Endodermal cell (in vitro differentiated cells): ENCODE measurements around the gene SCRT2. TPM values are rescaled to one million over a fixed set of nuclear protein-coding genes. Genes with fewer than 3 reads are reported as not detected.

Experiments
- DNase-seq: peaks from one replicate; pipeline ENCODE4 v3.0.0-alpha.2; 2017
- H3K27ac ChIP-seq: 2 replicates; pipeline ENCODE4 v1.5.1; 2013; ENCODE audit warnings: mild to moderate bottlenecking, low read depth, low read length, moderate library complexity
- H3K27me3 ChIP-seq: 2 replicates; pipeline ENCODE4 v1.6.1; 2013; ENCODE audit warnings: mild to moderate bottlenecking, low read length, moderate library complexity; ENCODE audit not compliant: insufficient read depth, control insufficient read depth, poor library complexity, severe bottlenecking
- H3K36me3 ChIP-seq: 2 replicates; pipeline ENCODE4 v1.7.0; 2013; ENCODE audit warnings: mild to moderate bottlenecking, low read length, moderate library complexity; ENCODE audit not compliant: control insufficient read depth, insufficient read depth
- H3K4me1 ChIP-seq: one replicate; pipeline ENCODE4 v1.7.0; 2013; ENCODE audit warnings: low read length; ENCODE audit not compliant: control insufficient read depth, insufficient read depth
- H3K4me3 ChIP-seq: 2 replicates; pipeline ENCODE4 v1.5.1; 2013; ENCODE audit warnings: mild to moderate bottlenecking, low read length, moderate library complexity
- H3K9ac ChIP-seq: 2 replicates; pipeline ENCODE4 v1.6.1; 2013; ENCODE audit warnings: mild to moderate bottlenecking, low read length, moderate library complexity; ENCODE audit not compliant: poor library complexity, severe bottlenecking; ENCODE audit errors: extremely low read depth
- H3K9me3 ChIP-seq: 2 replicates; pipeline ENCODE4 v1.6.1; 2013; ENCODE audit warnings: mild to moderate bottlenecking, low read length, moderate library complexity; ENCODE audit not compliant: control insufficient read depth
- H3K27ac Mint-ChIP-seq: 2 replicates; pipeline ENCODE4 v1.8.0; 2020; ENCODE audit warnings: mixed read lengths
- H3K27me3 Mint-ChIP-seq: 2 replicates; pipeline ENCODE4 v1.8.0; 2021; ENCODE audit warnings: mild to moderate bottlenecking, mixed read lengths; ENCODE audit not compliant: insufficient read depth
- H3K36me3 Mint-ChIP-seq: 2 replicates; pipeline ENCODE4 v1.8.0; 2020; ENCODE audit warnings: low read depth, mixed read lengths
- H3K4me1 Mint-ChIP-seq: 2 replicates; pipeline ENCODE4 v1.8.0; 2020; ENCODE audit warnings: mixed read lengths
- H3K4me3 Mint-ChIP-seq: 2 replicates; pipeline ENCODE4 v1.8.0; 2020; ENCODE audit warnings: mild to moderate bottlenecking, moderate library complexity, mixed read lengths
- H3K9me3 Mint-ChIP-seq: 2 replicates; pipeline ENCODE4 v1.8.0; 2020; ENCODE audit warnings: mild to moderate bottlenecking, mixed read lengths
- WGBS, 2 experiments: methylation state at CpG; one replicate each; pipeline versions ENCODE4 v1.1.5 to v1.1.7; 2013; ENCODE audit warnings: missing lambda C conversion rate in 2 of 2, mixed read lengths in 1 of 2; ENCODE audit not compliant: insufficient coverage in 1 of 2, insufficient read length in 1 of 2; 5-methylcytosine and 5-hydroxymethylcytosine counted together
- total RNA-seq, 2 donors: library from RNA; stranded (reverse); fragmentation: NEBNext Ultra II Directional in 1 of 2; extraction: Animal tissue kit (Norgen Biotek cat#: 25700) in 1 of 2; gene quantifications; 2 replicates in 1 of 2; 3 replicates in 1 of 2; pipeline ENCODE4 v1.2.1, GENCODE V29; 2021
- TF ChIP-seq, protein P1 (sequence below): fragments of 200-600 bp; sonication (generic); conservative IDR thresholded peaks from 2 replicates; pipeline ENCODE4 v1.5.0; 2021; ENCODE audit warnings: antibody characterized with exemption, mild to moderate bottlenecking

The SCRT2 gene
- total RNA-seq, 2 donors from 2014 or later: not detected

DNA sequence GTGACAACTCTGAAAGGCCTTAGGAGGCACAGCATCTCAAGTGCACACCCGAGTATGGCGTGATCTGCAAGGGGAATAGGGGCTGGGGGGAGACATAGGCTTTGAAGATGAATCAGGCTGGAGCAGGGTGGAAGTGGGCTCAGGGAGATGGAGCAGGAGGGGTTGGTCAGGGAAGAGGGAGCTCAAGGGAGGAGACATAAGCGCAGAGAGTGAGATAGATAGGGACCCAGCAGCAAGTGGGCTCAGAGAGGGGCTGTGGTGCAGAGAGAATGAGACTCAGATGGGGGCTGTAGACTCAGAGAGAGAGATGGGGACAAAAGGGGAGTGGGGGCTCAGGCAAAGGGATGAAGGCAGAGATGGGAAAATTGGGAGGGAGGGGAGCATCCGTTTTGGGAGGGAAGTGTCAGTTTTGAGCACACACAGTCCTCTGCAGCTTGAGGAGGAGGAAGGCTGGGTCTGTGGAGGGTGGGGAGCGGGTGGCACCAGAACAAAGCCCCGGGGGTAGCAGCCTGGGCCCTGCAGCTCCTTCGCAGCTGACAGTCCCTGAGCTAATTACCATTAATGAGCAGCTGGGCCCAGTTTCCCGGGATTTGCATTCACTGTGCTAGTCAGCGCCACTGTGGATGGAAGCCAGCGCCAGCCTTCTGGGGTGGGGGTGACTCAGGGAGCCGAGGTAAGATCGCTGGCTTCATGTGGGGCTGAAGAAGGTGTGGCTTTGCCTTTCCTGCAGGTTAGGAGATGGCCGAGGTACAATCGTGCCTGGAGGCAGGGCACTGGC is 41.3 kb downstream of the SCRT2 start:
- no peak overlapping the region for H3K27ac Mint-ChIP-seq
- no peaks in the 10 kb centered on the region for H3K9me3 Mint-ChIP-seq
- peak overlapping the region; percentile 78 for H3K27ac ChIP-seq
- no peak overlapping the region for H3K4me3 ChIP-seq
- H3K4me1 ChIP-seq: peaks cover 3% of the 10 kb centered on the region
- peaks cover 4% of the 10 kb centered on the region for H3K4me1 Mint-ChIP-seq
- H3K9me3 ChIP-seq: no peaks in the 10 kb centered on the region
- TF ChIP-seq, protein P1, sequence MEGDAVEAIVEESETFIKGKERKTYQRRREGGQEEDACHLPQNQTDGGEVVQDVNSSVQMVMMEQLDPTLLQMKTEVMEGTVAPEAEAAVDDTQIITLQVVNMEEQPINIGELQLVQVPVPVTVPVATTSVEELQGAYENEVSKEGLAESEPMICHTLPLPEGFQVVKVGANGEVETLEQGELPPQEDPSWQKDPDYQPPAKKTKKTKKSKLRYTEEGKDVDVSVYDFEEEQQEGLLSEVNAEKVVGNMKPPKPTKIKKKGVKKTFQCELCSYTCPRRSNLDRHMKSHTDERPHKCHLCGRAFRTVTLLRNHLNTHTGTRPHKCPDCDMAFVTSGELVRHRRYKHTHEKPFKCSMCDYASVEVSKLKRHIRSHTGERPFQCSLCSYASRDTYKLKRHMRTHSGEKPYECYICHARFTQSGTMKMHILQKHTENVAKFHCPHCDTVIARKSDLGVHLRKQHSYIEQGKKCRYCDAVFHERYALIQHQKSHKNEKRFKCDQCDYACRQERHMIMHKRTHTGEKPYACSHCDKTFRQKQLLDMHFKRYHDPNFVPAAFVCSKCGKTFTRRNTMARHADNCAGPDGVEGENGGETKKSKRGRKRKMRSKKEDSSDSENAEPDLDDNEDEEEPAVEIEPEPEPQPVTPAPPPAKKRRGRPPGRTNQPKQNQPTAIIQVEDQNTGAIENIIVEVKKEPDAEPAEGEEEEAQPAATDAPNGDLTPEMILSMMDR: no peak
- no peaks in the 10 kb centered on the region for H3K36me3 Mint-ChIP-seq
- no peak overlapping the region for H3K9ac ChIP-seq
- H3K36me3 ChIP-seq: no peaks in the 10 kb centered on the region
- no peak for DNase-seq
- H3K4me3 Mint-ChIP-seq: no peak overlapping the region
- peaks cover 5% of the 10 kb centered on the region for H3K27me3 Mint-ChIP-seq
- WGBS, 2 experiments: 66 to 71% methylated on average over 9 to 13 of the region's 14 CpGs
- no peaks in the 10 kb centered on the region for H3K27me3 ChIP-seq

DNA sequence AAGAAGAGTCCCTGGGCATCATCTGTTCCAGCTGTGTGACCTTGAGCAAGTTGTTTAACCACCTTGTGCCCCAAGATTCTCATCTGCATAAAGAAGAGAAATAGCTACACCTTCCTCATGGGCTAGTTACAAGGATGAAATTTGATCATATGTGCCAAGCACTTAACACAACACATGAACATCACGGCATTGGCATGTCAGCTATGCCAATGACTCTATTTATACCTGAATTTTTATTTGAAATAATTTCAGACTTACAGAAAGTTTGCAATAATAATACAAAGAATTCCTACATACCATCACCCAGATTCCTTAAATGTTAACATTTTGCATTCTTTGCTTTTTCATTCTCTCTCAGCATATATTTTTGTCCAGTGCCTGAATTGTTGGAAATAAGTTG is 44.5 kb downstream of the SCRT2 start:
- Mint-ChIP-seq H3K4me3 (no peak overlapping the region), H3K27ac (no peak overlapping the region), H3K27me3 (peaks cover 3% of the 10 kb centered on the region), H3K36me3 (no peaks in the 10 kb centered on the region), H3K9me3 (no peaks in the 10 kb centered on the region), H3K4me1 (peaks cover 4% of the 10 kb centered on the region)
- TF ChIP-seq, protein P1: no peak
- WGBS, 2 experiments: 83 to 100% methylated on average over 1 of the region's 1 CpG
- Histone ChIP-seq H3K36me3 (no peaks in the 10 kb centered on the region), H3K9ac (no peak overlapping the region), H3K4me1 (peaks cover 3% of the 10 kb centered on the region), H3K9me3 (no peaks in the 10 kb centered on the region), H3K27ac (no peak overlapping the region), H3K4me3 (no peak overlapping the region), H3K27me3 (no peaks in the 10 kb centered on the region)
- no peak for DNase-seq

DNA sequence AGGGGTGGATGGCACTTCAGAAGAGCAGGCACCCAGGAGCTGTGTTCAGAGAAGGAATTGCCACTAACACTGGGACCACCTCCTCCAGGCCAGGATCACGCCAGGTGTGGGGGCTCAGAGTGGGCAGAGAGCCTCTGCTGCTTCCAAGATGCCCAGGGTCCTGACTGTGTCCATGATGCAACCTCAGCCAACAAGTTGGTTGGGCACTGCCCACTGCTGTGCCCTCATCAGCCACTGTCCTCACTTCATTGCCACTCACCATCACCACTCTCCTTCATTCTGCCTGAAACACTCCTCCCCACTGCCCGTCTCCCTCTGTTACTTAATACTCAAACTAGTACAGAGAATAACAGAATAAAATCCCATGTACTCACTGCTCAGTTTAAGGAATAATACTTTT is 49.0 kb downstream of the SCRT2 start:
- no peaks in the 10 kb centered on the region for H3K36me3 Mint-ChIP-seq
- peaks cover 13% of the 10 kb centered on the region for H3K4me1 Mint-ChIP-seq
- H3K4me1 ChIP-seq: peaks cover 5% of the 10 kb centered on the region
- 88 to 94% methylated on average over 2 of the region's 2 CpGs for WGBS, 2 experiments
- no peaks in the 10 kb centered on the region for H3K9me3 Mint-ChIP-seq
- no peak for DNase-seq
- TF ChIP-seq, protein P1: no peak
- no peaks in the 10 kb centered on the region for H3K9me3 ChIP-seq
- no peaks in the 10 kb centered on the region for H3K27me3 ChIP-seq
- H3K27me3 Mint-ChIP-seq: peaks cover 6% of the 10 kb centered on the region
- H3K27ac Mint-ChIP-seq: no peak overlapping the region
- no peak overlapping the region for H3K27ac ChIP-seq
- no peaks in the 10 kb centered on the region for H3K36me3 ChIP-seq
- no peak overlapping the region for H3K4me3 ChIP-seq
- H3K4me3 Mint-ChIP-seq: no peak overlapping the region
- H3K9ac ChIP-seq: no peak overlapping the region
